GM18519 (cell line): ENCODE measurements around the gene CDCP1.

Experiments used
- ATAC-seq: cut with Tn5 transposase; IDR thresholded peaks from one replicate; pipeline ENCODE4 v1.9.1; 2021; ENCODE audit warnings: mild to moderate bottlenecking, moderate library complexity; ENCODE audit not compliant: unreplicated experiment, low FRiP score

CDCP1 gene

DNA sequence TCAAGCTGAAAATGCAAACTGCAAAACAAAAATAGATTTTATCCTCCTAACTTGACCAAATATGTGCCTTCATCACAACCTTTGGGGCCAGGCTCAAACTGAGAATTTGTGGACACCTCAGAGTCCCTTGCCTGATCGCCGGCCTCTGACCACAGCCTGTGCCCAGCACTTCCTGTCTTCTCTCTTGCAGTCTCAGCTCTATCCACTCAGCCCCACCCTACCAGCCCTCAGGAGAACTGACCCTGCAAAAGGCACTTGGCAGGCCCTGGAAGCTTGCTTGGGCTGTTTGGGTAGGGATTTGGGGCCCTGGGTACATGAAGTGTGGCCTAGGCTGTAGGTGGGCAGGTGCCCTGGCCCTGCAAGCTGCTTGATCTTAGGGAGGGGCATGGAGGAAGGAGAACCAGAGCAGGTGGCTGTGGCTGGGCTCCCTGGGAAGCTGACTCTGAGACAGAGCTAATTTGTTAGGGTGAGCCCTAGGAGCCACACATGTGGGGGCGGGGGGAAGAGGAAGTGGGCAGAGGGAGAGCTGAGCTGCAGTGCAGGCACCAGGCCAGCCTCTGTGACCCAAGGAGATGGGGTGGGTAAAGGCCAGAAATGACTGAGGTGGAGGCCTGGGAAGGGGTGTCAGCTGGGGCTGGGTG is 111.4 kb downstream of the CDCP1 start:
- ATAC-seq, result no peak

DNA sequence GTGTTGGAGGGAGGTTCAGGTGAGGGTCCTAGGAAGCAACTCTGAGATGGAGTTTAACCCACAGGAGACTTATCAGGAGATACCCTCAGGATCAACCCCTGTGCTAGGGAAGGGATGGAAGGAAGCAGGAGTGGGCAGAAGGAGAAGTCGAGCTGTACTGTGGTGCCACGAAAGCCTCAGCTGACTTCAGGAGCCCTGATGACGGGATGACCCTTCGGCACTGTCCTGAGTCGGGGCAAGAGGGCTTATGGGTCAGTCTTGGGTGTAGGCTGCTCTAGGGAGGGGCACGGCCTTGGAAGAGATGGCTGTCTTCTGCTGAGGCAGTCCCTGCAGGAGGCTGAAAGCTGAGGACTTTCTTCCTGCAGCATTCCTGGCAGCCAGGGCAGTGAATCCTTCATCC is 112.4 kb downstream of the CDCP1 start:
- ATAC-seq, result no peak
